ENCODE measurements around the gene CKMT1A. TPM values are rescaled to one million over a fixed set of nuclear protein-coding genes. Genes with fewer than 3 reads are reported as not detected.
"Not testable (repeated sequence)": the region's sequence is repeated elsewhere in the genome, so short reads cannot be mapped to it uniquely, and the experiment has no call there.

CKMT1A gene
- total RNA-seq, 2 experiments from 2014 or later, result 0.14 TPM; not detected in 1

DNA sequence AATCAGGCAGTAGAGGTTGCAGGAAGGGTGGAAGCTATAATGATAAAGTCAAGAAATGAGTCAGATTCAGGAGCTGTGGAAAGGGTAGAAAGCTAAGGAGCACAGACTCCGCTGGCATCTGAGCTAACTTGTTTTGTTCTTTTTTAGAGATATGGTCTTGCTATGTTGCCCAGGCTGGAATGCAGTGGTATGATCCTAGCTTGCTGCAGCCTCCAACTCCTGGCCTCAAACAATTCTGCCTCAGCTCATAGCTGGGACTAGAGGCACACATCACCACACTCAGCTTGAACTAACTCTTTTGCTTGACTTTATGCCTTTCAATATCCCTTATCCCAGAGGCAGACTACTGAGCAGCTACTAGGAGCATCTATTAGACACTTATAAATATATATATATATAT lies 32.6 kb downstream of the CKMT1A start:
- not testable (repeated sequence) for DNase-seq, H3K27me3 Mint-ChIP-seq, H3K4me1 Mint-ChIP-seq, H3K9me3 Mint-ChIP-seq, H3K27ac Mint-ChIP-seq, H3K4me3 Mint-ChIP-seq, H3K36me3 Mint-ChIP-seq

DNA sequence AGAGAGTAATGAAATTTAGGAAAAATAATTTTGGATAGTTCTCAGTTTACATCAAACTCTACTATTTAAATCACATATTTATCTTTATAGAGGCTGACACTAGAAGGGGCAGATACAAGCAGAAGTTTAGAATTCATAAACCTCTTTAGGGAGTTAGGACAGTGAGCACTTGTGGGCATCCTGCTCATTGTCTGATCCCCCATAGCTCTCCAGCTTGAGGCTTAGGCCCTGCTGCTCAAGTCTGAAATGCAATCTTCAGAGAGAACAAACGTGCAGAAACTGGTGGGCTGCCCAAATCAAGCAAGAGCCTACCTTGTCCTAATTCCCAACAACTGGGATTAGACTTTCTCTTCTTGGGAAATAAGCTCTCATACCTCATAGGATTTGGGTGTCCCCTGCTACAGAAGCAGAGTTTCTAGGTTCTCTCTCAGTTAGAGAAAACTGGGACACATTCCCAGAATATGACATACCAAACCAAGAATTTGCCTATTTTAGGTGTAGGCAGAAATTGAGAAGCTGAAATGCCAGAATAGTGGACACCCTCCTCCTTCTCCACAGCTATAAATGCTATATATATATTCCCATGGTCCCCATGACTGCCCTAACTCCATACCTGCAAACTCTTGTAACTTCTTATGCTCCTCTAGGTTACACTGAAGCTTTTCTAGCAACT lies 34.5 kb downstream of the CKMT1A start:
- H3K36me3 Mint-ChIP-seq, H3K4me3 Mint-ChIP-seq, H3K9me3 Mint-ChIP-seq, H3K27me3 Mint-ChIP-seq, H3K27ac Mint-ChIP-seq, DNase-seq, H3K4me1 Mint-ChIP-seq: not testable (repeated sequence)

DNA sequence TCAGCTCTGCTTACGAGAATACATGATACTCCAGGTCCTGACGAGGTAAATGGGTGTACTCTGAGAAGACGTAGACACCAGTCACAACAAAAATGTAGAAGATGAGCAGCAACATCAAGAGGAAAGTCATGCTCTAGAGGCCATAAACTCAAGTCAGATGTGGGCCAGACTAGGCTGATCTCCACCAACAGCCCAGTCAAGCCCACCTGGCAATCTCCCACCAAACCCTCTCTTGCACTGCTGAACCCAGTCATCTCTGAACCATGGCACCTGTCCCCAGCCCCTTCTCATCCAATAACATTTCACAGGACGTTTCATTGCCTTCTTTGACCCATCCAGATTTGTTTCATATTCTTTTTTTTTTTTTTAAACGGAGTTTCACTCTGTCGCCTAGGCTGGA lies 41.8 kb downstream of the CKMT1A start:
- H3K9me3 Mint-ChIP-seq, result no peaks in the 10 kb centered on the region
- H3K27me3 Mint-ChIP-seq, result no peaks in the 10 kb centered on the region
- H3K27ac Mint-ChIP-seq, result peak overlapping the region; percentile 57
- no peak for DNase-seq
- peaks cover 4% of the 10 kb centered on the region for H3K36me3 Mint-ChIP-seq
- H3K4me1 Mint-ChIP-seq, result peaks cover 7% of the 10 kb centered on the region
- H3K4me3 Mint-ChIP-seq, result no peak overlapping the region

DNA sequence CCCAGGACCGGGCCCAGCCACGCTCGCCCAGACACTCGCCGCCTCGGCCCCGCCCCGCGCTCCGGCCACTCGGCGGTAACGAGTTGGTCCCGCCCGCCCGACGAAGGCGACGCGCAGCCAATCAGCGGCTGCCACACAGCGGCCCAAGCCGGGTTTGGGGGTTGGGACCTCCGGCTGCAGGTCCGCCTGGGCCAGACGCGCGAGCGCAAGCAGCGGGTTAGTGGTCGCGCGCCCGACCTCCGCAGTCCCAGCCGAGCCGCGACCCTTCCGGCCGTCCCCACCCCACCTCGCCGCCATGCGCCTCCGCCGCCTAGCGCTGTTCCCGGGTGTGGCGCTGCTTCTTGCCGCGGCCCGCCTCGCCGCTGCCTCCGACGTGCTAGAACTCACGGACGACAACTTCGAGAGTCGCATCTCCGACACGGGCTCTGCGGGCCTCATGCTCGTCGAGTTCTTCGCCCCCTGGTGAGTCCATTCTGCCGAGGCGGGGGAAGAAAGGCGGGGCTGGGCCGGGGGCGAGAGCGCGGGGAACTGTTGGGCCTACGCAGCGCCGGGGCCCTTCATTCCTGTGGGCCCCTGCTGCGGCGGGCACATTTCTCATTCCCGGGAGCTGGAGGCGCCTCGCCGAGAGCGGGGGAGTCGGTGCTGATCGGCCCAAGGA lies 52.7 kb downstream of the CKMT1A start, which contains the start of gene PDIA3:
Gene PDIA3, plus strand, starts transcription at position 194 of the 658 bp plus-strand sequence. Its CDS starts 102 bp downstream, at position 296.
- H3K27ac Mint-ChIP-seq, result peak within 1 kb of the TSS; percentile 98

DNA sequence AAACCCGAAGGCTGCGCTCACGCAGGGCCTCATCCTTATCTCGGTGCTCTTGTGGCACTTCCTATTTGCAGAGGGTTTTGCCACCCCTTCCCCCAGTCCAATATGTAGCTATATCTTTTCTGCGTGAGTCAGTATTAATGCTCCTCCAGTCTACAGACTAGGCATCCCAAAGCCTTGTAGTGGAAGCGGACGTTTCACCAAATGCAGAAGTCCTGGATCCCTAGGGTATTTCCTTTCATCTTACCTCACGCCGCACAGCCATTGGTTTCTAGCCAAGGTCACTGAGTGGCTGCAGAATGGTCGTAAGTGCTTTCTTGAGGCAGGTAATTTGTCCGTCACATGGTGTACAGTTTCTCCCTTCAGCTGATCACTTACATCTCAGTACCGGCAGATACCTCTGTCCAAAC lies 53.2 kb downstream of the CKMT1A start:
- H3K27ac Mint-ChIP-seq, result peak overlapping the region; percentile 98
- not testable (repeated sequence) for H3K9me3 Mint-ChIP-seq, H3K27me3 Mint-ChIP-seq
- peaks cover 35% of the 10 kb centered on the region for H3K4me1 Mint-ChIP-seq
- DNase-seq, result peak; percentile 28
- H3K4me3 Mint-ChIP-seq, result peak overlapping the region; percentile 93
- H3K36me3 Mint-ChIP-seq, result peaks cover 29% of the 10 kb centered on the region

More for the DNA sequence above, 52.7 kb downstream of the CKMT1A start, which contains the start of gene PDIA3:
- H3K27me3 Mint-ChIP-seq, H3K9me3 Mint-ChIP-seq: not testable (repeated sequence)
- H3K36me3 Mint-ChIP-seq, result peaks cover 27% of the 10 kb centered on the region
- peak within 1 kb of the TSS; percentile 93 for H3K4me3 Mint-ChIP-seq
- peak; percentile 92 for DNase-seq
- H3K4me1 Mint-ChIP-seq, result peaks cover 30% of the 10 kb centered on the region

DNA sequence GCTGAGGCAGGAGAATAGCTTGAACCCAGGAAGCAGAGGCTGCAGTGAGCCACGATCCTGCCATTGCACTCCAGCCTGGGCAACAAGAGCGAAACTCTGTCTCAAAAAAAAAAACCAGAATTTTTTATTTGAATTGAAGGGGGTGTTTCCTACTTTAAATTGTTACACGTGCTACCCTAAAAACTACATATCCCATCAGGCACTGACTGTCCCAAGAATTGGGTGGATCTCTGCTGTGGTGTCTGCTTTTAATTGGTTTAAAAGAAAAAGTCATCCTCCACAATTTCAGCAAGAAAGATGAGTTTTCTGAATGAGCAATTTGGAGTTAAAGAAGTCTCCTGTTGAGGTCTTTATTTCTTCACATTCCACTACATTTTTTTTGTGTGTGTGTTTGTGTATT lies 54.7 kb downstream of the CKMT1A start:
- peaks cover 37% of the 10 kb centered on the region for H3K36me3 Mint-ChIP-seq
- no peaks in the 10 kb centered on the region for H3K9me3 Mint-ChIP-seq
- no peak for DNase-seq
- no peaks in the 10 kb centered on the region for H3K27me3 Mint-ChIP-seq
- H3K4me3 Mint-ChIP-seq, result peak overlapping the region; percentile 93
- peak overlapping the region; percentile 98 for H3K27ac Mint-ChIP-seq
- H3K4me1 Mint-ChIP-seq, result peaks cover 44% of the 10 kb centered on the region

Other genes with a start within 250 kb of the CKMT1A start
- gene TP53BP1, start 200.7 kb upstream of the CKMT1A start, total RNA-seq, result 10 to 100 TPM; 24.1 to 24.3 TPM
- under 1 TPM; 0.68 TPM for gene MAP1A, start 176.3 kb upstream of the CKMT1A start, total RNA-seq
- gene PPIP5K1, start 103.7 kb upstream of the CKMT1A start, total RNA-seq, result 10 to 100 TPM; 32.8 to 33.6 TPM
- under 1 TPM; 0.29 to 0.92 TPM for gene CKMT1B, start 99.8 kb upstream of the CKMT1A start, total RNA-seq
- under 1 TPM; 0.54 to 0.62 TPM for gene STRC, start 75.1 kb upstream of the CKMT1A start, total RNA-seq
- gene CATSPER2, start 45.0 kb upstream of the CKMT1A start, total RNA-seq, result 1 to 10 TPM in 1 of 2 experiments, under 1 TPM in 1; 0.91 to 1.7 TPM
- 100 to 1,000 TPM; 335 to 338 TPM for gene PDIA3, start 52.6 kb downstream of the CKMT1A start, total RNA-seq
- gene ELL3, start 83.1 kb downstream of the CKMT1A start, total RNA-seq, result 1 to 10 TPM; 1.4 to 2.4 TPM
- gene SERF2, start 98.5 kb downstream of the CKMT1A start, total RNA-seq, result 100 to 1,000 TPM; 695 to 709 TPM
- gene SERINC4, start 106.4 kb downstream of the CKMT1A start, total RNA-seq, result under 1 TPM; 0.08 to 0.14 TPM
- gene HYPK, start 106.7 kb downstream of the CKMT1A start, total RNA-seq, result 10 to 100 TPM; 20.9 to 24.0 TPM
- gene MFAP1, start 130.8 kb downstream of the CKMT1A start, total RNA-seq, result 10 to 100 TPM; 48.3 to 49.6 TPM
- gene WDR76, start 133.1 kb downstream of the CKMT1A start, total RNA-seq, result 10 to 100 TPM; 75.1 to 81.1 TPM